ENCODE results near the gene PDCD7. TPM values are rescaled to one million over a fixed set of nuclear protein-coding genes. Genes with fewer than 3 reads are reported as not detected.
A peak's percentile ranks its signal among the peaks of the same experiment; 100 is the strongest.

PDCD7 gene
- total RNA-seq, 2 experiments from 2014 or later = 33.8 to 35.1 TPM

- intact Hi-C loops (cut with micrococcal nuclease) = no loop called here
- Mint-ChIP-seq H3K4me3 (no peak overlapping the region), H3K27me3 (no peaks in the 10 kb centered on the region), H3K27ac (no peak overlapping the region), H3K9me3 (no peaks in the 10 kb centered on the region), H3K36me3 (ENCODE audit: low read depth) (peaks cover 20% of the 10 kb centered on the region), H3K4me1 (ENCODE audit: low read depth) (peaks cover 5% of the 10 kb centered on the region)
- DNase-seq (no peak), ATAC-seq (no peak)
- ChIA-PET POLR2A (interaction anchor here (0.9 to 2.0 kb wide), 2 partner anchors 77 to 323 kb away, joined by 3 to 5 read pairs; no protein-coding TSS in a partner anchor), CTCF (interaction anchor here (1.8 to 3.0 kb wide), 2 partner anchors 9 to 10 kb away, joined by 3 to 19 read pairs; no protein-coding TSS in a partner anchor)
- no peak for TF ChIP-seq CTCF (IDR thresholded peaks at IDR 0.05)
Measured at GRCh38 chr15:65110676-65111292, 22.8 kb downstream of the PDCD7 start.

- H3K27me3 Mint-ChIP-seq = no peaks in the 10 kb centered on the region
- ChIA-PET CTCF (no interaction called here), POLR2A (no interaction called here)
- H3K36me3 Mint-ChIP-seq (ENCODE audit: low read depth) = peaks cover 19% of the 10 kb centered on the region
- ATAC-seq = no peak
- peaks cover 5% of the 10 kb centered on the region for H3K4me1 Mint-ChIP-seq (ENCODE audit: low read depth)
- TF ChIP-seq CTCF (IDR thresholded peaks at IDR 0.05) = no peak
- no peak for DNase-seq
- H3K4me3 Mint-ChIP-seq = no peak overlapping the region
- no peaks in the 10 kb centered on the region for H3K9me3 Mint-ChIP-seq
- intact Hi-C loops (cut with micrococcal nuclease) = no loop called here
- H3K27ac Mint-ChIP-seq = peak overlapping the region; percentile 52
Measured at GRCh38 chr15:65106011-65106590, 27.5 kb downstream of the PDCD7 start.

GRCh38 chr15:65105038-65105437 lies 28.6 kb downstream of the PDCD7 start:
- Mint-ChIP-seq H3K36me3 (ENCODE audit: low read depth) (peaks cover 23% of the 10 kb centered on the region), H3K27me3 (no peaks in the 10 kb centered on the region), H3K4me1 (ENCODE audit: low read depth) (peaks cover 5% of the 10 kb centered on the region), H3K9me3 (no peaks in the 10 kb centered on the region), H3K4me3 (no peak overlapping the region), H3K27ac (no peak overlapping the region)
- intact Hi-C loops (cut with micrococcal nuclease) = no loop called here
- TF ChIP-seq CTCF (IDR thresholded peaks at IDR 0.05) = no peak
- CTCF ChIA-PET = no interaction called here
- ATAC-seq (no peak), DNase-seq (no peak)
- POLR2A ChIA-PET = no interaction called here

GRCh38 chr15:65102912-65103311 lies 30.7 kb downstream of the PDCD7 start:
- DNase-seq (no peak), ATAC-seq (no peak)
- no peak overlapping the region for H3K27ac Mint-ChIP-seq
- no peak overlapping the region for H3K4me3 Mint-ChIP-seq
- H3K36me3 Mint-ChIP-seq (ENCODE audit: low read depth) = peaks cover 28% of the 10 kb centered on the region
- H3K4me1 Mint-ChIP-seq (ENCODE audit: low read depth) = peaks cover 5% of the 10 kb centered on the region
- POLR2A ChIA-PET = interaction anchor here (0.7 kb wide), 2 partner anchors 49 to 119 kb away, joined by 3 read pairs; no protein-coding TSS in a partner anchor
- H3K27me3 Mint-ChIP-seq = no peaks in the 10 kb centered on the region
- intact Hi-C loops (cut with micrococcal nuclease) = no loop called here
- CTCF ChIA-PET = interaction anchor here (0.8 to 3.6 kb wide), 5 partner anchors 8 to 69 kb away, joined by 3 to 31 read pairs (median 5); no protein-coding TSS in a partner anchor
- TF ChIP-seq CTCF (IDR thresholded peaks at IDR 0.05) = no peak
- H3K9me3 Mint-ChIP-seq = no peaks in the 10 kb centered on the region

Measured in activated CD8-positive, alpha-beta T cell treated with anti-CD3 and anti-CD28 coated beads for 36 hours (primary cell).